Measurements from ENCODE around the gene THRB.

The THRB gene

DNA sequence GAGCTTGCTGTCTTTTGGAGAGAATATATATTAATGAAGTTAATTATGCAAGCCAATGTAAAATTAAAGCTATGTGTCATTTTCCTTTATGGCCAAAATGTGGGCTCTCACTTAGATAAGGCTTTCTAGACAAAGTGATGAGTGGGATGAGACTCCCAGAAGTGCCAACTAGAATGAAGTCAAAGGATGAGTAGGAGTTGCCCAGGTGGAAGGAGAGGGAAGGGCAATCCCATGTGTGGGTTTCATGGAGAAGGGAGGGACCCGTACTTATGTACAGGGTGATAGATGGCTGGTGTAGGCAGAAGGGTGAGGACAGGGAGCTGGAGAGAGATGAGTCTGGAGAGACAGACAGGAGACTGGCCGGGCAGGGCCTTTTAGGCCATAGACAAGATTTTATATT is 239.2 kb downstream of the THRB start:
- DNase-seq = no peak

- no peak for DNase-seq
Observed at GRCh38 chr3:24254649-24255048, 240.0 kb downstream of the THRB start.

GRCh38 chr3:24253336-24253735 is 241.3 kb downstream of the THRB start:
- no peak for DNase-seq

DNA sequence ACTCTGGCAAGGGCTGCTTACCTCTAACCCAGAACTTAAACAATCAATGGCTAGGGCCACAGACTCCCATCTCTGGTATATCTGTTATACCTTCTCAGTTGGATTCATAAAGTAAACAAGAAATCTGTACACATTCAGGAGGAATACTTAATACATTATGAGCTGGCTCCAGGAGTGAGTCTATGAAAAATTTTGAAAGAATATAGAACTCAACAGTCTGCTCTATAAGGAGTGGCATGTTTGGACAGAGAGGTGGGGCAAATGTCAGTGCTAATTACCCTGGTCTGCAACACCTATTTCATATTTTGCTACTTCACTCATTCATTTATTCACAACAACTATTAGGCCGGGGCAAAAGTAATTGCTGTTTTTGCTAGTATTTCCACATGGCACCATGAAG is 245.1 kb downstream of the THRB start:
- no peak for DNase-seq

GRCh38 chr3:24245056-24245455 is 249.6 kb downstream of the THRB start:
- no peak for DNase-seq

GRCh38 chr3:24244491-24244890 is 250.2 kb downstream of the THRB start:
- DNase-seq = no peak

GRCh38 chr3:24242012-24242698 is 252.5 kb downstream of the THRB start:
- DNase-seq = no peak

DNA sequence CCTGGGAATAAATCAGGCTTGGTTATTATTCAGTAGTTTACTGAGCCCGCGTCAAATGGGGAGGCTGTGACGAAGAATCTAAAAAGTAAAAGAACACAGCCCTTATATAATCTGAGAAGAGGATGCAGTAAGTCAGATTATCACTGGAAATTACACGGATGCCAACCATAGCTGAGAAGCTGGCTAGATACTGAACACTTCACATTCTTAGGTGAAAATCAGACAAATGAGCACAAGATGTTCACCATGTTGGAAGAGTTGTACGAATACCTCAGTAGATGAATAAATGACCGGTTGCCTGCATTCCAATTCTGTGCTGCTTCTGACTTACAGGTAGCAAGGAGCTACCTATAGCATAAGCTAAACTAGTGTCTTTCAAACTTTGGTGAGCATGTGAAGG is 254.3 kb downstream of the THRB start:
- DNase-seq = no peak

DNA sequence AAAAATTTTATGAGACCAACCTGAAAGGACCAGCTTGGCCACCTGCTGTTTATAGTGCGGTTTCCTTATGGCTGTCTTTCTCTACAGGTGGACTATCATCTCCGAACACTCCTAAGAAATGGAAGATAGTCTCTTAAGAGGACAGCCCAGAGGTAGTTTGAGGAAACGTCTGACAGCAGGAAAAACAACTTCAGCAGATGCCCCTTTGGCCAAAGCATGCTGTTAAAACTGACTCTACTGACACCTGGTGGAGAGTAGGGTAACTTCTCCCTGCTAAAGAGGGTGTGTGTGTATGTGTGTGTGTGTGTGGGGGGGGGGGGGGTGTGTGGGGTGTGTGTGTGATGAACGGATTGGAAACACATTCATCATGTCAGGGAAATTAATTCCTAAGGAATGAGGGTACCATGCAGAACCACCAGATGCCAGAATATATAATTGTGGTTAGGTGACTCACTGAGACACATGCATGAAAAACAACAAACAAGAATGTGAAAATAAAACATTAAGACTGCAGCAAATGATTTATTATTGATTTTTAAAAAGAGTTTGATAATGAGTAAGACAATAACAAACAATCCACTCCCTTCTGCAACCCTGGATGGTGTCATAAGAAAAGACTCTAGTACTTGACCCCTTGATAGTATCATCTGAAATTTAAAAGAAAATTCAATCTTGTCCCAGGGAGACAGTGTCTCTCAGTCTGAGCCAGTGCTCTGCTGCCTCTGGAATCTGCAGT is 256.5 kb downstream of the THRB start:
- no peak for DNase-seq

DNA sequence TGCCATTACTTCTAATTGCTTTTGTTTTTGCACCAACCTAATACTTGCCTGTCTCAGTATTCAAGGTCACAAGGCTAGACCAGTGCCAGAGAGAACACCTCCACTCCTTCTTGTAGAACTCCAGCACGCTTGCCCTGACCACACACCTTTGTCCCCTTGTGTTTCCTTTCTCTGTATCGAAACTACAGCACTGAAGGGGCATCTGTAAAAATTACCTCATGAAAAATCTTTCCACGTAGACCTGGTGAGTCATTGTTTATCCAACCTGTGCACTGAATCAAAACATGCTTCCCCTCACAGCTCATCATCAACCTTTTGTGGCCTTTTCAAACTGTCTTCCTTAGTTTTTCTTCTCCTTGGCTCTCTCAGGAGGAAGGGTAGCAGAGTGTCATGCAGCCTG is 259.5 kb downstream of the THRB start:
- DNase-seq = no peak

DNA sequence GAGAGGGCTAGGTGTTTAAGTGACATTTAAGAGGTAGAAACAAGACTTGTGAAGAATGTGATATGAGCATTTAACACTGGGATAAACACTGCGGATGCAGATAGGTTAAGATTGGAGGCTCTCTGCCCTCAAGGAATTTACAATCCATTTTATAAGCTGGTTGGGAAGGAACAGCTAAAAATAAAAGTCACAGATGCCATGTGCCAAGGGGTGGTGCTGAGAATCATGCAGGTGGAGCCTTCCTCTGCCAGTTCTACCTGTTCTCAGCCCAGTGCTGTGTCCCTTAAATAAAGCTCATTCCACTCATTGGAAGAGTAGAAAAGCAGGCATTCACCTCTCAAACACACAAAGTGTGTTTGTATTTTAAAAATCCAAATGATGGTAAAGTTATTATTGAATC is 261.9 kb downstream of the THRB start:
- DNase-seq = no peak

DNA sequence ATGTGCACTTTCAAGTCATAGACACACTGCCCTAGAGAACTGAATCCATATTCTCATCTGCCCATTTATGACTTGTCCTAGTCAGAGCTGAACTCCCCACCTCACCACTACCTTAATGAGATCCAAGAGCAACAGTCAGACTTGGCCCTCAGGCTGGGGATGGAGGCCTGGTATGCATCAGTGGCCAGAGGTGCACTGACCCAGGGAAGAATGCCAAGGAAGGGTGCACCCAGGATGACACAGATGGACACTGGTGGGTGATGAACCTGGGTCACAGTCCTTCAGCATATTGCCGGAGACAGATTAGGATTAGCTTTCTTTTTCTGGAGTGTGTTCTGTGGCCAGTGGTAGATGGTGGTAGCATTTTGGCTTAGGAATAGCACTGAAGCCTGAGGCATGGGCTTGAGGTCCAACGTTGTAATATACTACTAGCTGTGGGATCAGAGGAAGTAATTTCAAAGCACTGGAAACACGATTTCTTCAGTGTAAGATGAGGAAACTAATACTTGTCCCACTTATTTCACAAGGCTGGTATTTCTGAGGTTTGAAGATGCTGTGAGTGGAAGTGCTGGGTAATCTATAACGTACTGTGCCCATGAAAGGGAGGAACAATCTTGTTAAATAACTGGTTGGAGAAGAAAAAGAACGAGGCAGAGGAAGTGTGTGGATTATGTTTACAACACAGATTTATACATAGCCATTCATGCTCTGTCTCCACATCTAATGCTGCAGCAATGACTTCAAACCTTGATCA is 265.0 kb downstream of the THRB start:
- DNase-seq = no peak

- DNase-seq = no peak
Observed at GRCh38 chr3:24227635-24228034, 267.0 kb downstream of the THRB start.

- DNase-seq = no peak
Observed at GRCh38 chr3:24226397-24226796, 268.3 kb downstream of the THRB start.

DNA sequence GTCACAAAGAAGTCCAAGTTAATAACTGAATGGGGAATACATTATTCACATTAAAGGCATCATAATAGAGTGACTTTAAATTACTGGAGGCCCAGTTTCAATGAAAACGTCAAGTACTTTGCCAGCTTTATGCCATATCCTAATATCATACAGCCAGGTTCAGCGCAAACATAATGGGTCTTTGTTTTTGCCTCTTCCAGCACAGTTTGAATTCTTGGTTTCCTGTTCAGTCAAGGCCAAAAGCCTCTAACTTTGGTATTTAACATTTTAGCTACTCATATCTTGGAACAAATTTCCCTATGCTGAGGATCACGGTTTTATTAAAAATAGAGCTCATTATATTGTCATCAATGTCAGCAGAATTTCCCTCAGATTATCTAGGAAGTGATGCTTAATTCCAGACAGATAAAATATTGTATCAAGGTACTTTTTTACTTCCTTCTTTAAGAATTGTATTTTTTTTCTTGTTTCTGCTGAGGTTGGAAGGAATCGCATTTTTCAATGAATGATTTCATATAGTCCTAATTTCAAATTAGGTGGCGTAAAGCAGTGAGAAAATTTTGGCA is 269.2 kb downstream of the THRB start:
- DNase-seq = no peak

DNA sequence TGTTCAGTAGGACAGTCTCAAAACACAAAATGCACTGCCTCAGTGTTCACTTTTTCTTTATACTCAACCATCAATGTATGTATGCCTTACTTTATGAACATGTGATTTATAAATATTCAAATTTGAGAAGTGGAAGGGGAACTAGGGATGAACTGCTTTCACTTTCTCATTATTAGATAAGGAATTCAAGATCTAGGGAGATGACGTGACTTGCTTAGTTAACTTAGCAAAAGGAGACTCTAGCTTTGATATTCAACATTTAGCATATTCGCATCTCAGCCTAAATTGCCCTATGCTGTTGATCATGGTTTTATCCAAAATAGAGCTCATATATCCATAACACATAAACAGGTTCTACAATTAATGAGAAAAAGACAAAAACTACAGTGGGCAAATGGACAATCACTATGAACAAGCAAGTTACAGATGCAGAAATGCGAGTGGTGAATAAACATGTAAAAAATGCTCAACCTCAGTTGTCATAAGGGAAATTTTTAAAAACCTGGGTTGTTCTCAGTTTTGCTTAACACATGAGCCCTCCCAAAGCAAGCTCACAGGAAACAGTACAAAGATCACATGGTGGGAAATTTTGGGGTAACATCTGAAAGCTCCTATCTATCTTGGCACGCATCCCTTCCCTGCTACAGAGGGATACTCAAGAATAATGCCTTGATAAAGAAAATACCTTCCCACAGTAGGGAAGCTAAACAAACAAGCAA is 269.8 kb downstream of the THRB start:
- DNase-seq = no peak

DNA sequence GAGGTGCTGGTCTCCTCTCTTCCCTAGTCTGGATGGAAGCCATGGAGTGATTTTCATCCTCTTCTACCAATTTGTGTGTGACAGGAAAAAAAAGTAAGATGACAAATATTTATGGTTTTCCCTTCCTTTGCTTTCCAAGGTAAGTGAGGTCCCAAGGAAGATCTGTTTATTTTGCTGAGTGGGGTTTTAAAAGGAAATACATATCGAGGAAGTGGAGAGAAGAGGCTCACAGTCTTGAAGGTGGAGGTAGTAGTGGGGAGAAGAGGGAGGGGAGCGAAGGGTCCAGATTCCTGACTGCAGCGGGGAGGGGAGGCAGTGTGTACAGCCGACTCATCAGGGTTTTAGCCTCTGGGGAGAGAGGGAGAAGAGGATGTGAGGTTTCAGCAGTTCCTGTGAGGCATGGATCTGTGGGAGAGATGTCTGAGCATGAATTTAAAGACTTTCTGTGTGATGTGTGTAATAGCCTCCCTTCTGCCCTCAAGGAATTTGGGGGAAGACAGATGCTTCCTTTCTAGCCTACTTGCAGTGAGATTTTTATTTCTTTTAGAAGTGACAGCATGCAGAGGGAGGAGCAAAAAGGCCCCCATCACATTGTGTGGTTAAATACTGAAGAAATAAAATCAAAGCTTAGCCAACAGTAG is 272.4 kb downstream of the THRB start:
- no peak for DNase-seq

GRCh38 chr3:24220859-24221657 is 273.6 kb downstream of the THRB start:
- no peak for DNase-seq

GRCh38 chr3:24215502-24215901 is 279.1 kb downstream of the THRB start:
- no peak for DNase-seq

DNA sequence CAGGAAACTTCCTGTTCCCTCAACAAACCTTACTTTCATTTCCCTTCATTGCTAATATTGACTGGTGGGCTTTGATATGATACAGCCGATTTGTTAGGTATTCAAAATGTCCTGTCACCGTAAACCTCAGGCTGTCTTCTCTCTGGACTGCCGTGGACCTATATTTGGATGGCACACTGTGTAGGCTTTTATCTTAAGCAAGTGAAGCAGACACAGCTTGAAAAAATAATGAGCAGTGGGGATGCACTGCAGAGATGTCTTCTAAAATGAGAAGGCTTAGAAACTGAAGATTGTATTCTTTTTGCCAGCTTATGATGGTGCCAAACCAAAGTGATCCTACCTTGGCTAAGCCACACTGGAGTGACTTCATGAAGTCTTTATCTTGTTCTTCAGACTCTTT is 283.3 kb downstream of the THRB start:
- no peak for DNase-seq

- DNase-seq = no peak
Observed at GRCh38 chr3:24202071-24202470, 292.6 kb downstream of the THRB start.

- no peak for DNase-seq
Observed at GRCh38 chr3:24201301-24201700, 293.3 kb downstream of the THRB start.

Measured in cortex of kidney (tissue), 1 donor.